Breast epithelium (tissue), 4 donors: ENCODE results near the gene DDX10. TPM values are rescaled to one million over a fixed set of nuclear protein-coding genes. Genes with fewer than 3 reads are reported as not detected.

Experiments
- DNase-seq, 2 donors: peaks; one replicate each; pipeline ENCODE4 v3.0.0-alpha.2; 2019; ENCODE audit warnings: low spot score in 2 of 2
- H3K27ac ChIP-seq, 2 donors: fragments of 200-600 bp; sonication (generic) in 1 of 2; one replicate each; pipeline ENCODE4 v1.5.1; 2016 to 2019; ENCODE audit warnings: mild to moderate bottlenecking in 1 of 2
- H3K27me3 ChIP-seq, 2 donors: fragments of 200-600 bp; sonication (generic) in 1 of 2; one replicate each; pipeline versions ENCODE4 v1.5.1 to v1.6.0; 2017 to 2019; ENCODE audit warnings: control low read depth in 1 of 2, mild to moderate bottlenecking in 1 of 2
- H3K36me3 ChIP-seq: fragments of 200-600 bp; one replicate; pipeline ENCODE4 v1.5.1; 2019
- H3K4me1 ChIP-seq, 2 donors: fragments of 200-600 bp; sonication (generic); one replicate each; pipeline ENCODE4 v1.5.1; 2016 to 2019; ENCODE audit warnings: control low read depth in 1 of 2
- H3K4me3 ChIP-seq, 3 donors: fragments of 200-600 bp; sonication (generic); 1 replicate in 2 of 3; 2 replicates in 1 of 3; pipeline ENCODE4 v1.5.1; 2016 to 2019; ENCODE audit warnings: mild to moderate bottlenecking in 3 of 3, moderate library complexity in 2 of 3
- H3K9me3 ChIP-seq, 2 donors: fragments of 200-600 bp; sonication (generic) in 1 of 2; one replicate each; pipeline ENCODE4 v1.5.1; 2016 to 2019; ENCODE audit warnings: control low read depth in 1 of 2
- POLR2A ChIP-seq: fragments of 450-650 bp; IDR thresholded peaks from one replicate; pipeline ENCODE4 v1.6.1; 2016; ENCODE audit warnings: antibody characterized with exemption, mild to moderate bottlenecking, moderate library complexity
- POLR2AphosphoS5 ChIP-seq, 3 donors: sonication (generic); formaldehyde crosslinking; IDR thresholded peaks; one replicate each; pipeline ENCODE4 v1.6.1; 2017; ENCODE audit warnings: antibody characterized with exemption in 3 of 3
- intact Hi-C: fragments of 100-400 bp; cut with DNase I; formaldehyde crosslinking; loops from one replicate; pipeline ENCODE4 v1.15.1; 2023; ENCODE audit warnings: low total_unique reads
- total RNA-seq, 3 donors: library from RNA; depleted of rRNA; stranded (reverse); fragments of >200 nt; gene quantifications; one replicate each; pipeline ENCODE4 v1.1.0, GENCODE V29; 2016
- TF ChIP-seq, protein P1 (sequence below), 3 donors: fragments of 450-650 bp; IDR thresholded peaks; one replicate each; pipeline ENCODE4 v1.5.1; 2016 to 2017; ENCODE audit warnings: antibody characterized with exemption in 3 of 3, mild to moderate bottlenecking in 3 of 3, moderate library complexity in 3 of 3

Gene DDX10
- total RNA-seq, 3 donors from 2014 or later: 17.3 to 41.9 (median 29.5) TPM

GRCh38 chr11:108897916-108898315 is 233.0 kb downstream of the DDX10 start:
- Histone ChIP-seq H3K4me3 (no peak overlapping the region), H3K4me1 (no peaks in the 10 kb centered on the region), H3K27me3 (no peaks in the 10 kb centered on the region), H3K9me3 (no peaks in the 10 kb centered on the region), H3K27ac (no peak overlapping the region), H3K36me3 (no peaks in the 10 kb centered on the region)
- intact Hi-C loops: no loop called here
- no peak for DNase-seq
- TF ChIP-seq POLR2A: no peak
- no peak for TF ChIP-seq POLR2AphosphoS5 (IDR thresholded peaks at IDR 0.05)
- TF ChIP-seq, protein P1, sequence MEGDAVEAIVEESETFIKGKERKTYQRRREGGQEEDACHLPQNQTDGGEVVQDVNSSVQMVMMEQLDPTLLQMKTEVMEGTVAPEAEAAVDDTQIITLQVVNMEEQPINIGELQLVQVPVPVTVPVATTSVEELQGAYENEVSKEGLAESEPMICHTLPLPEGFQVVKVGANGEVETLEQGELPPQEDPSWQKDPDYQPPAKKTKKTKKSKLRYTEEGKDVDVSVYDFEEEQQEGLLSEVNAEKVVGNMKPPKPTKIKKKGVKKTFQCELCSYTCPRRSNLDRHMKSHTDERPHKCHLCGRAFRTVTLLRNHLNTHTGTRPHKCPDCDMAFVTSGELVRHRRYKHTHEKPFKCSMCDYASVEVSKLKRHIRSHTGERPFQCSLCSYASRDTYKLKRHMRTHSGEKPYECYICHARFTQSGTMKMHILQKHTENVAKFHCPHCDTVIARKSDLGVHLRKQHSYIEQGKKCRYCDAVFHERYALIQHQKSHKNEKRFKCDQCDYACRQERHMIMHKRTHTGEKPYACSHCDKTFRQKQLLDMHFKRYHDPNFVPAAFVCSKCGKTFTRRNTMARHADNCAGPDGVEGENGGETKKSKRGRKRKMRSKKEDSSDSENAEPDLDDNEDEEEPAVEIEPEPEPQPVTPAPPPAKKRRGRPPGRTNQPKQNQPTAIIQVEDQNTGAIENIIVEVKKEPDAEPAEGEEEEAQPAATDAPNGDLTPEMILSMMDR (IDR thresholded peaks at IDR 0.05): no peak

GRCh38 chr11:108901359-108901758 is 236.5 kb downstream of the DDX10 start:
- H3K4me1 ChIP-seq: no peaks in the 10 kb centered on the region
- TF ChIP-seq, protein P1 (IDR thresholded peaks at IDR 0.05): no peak
- TF ChIP-seq POLR2AphosphoS5 (IDR thresholded peaks at IDR 0.05) (no peak), POLR2A (no peak)
- no peak overlapping the region for H3K4me3 ChIP-seq
- no peaks in the 10 kb centered on the region for H3K9me3 ChIP-seq
- H3K36me3 ChIP-seq: no peaks in the 10 kb centered on the region
- no peak for DNase-seq
- H3K27me3 ChIP-seq: no peaks in the 10 kb centered on the region
- intact Hi-C loops: no loop called here
- no peak overlapping the region for H3K27ac ChIP-seq

DNA sequence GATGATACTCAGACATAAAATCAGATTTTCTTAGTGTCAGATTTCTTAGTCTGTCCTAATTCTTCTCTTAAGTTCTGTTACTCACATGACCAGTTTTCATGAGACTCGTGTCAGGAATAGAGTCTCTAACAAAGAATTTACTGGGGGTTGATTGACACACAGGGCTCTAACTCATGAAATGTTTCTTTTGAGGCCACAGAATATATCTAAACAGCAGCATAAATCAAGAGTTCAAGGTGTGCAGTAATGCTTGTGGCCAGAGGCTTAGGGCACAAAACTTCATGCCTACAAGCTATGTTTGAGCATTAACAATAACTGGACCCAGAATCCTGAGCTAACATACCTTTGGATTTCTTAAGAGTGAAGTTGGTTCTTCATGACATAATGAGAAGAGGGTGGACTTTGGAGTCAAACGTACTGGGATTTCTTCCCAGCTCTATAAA is 237.2 kb downstream of the DDX10 start:
- Histone ChIP-seq H3K9me3 (no peaks in the 10 kb centered on the region), H3K27me3 (no peaks in the 10 kb centered on the region), H3K27ac (no peak overlapping the region), H3K4me1 (no peaks in the 10 kb centered on the region), H3K4me3 (no peak overlapping the region), H3K36me3 (no peaks in the 10 kb centered on the region)
- no peak for DNase-seq
- intact Hi-C loops: no loop called here
- TF ChIP-seq, protein P1 (IDR thresholded peaks at IDR 0.05): no peak
- no peak for TF ChIP-seq POLR2A
- no peak for TF ChIP-seq POLR2AphosphoS5 (IDR thresholded peaks at IDR 0.05)

GRCh38 chr11:108904480-108904879 is 239.6 kb downstream of the DDX10 start:
- H3K4me1 ChIP-seq: no peaks in the 10 kb centered on the region
- H3K36me3 ChIP-seq: no peaks in the 10 kb centered on the region
- H3K4me3 ChIP-seq: no peak overlapping the region
- H3K27ac ChIP-seq: no peak overlapping the region
- TF ChIP-seq POLR2AphosphoS5 (IDR thresholded peaks at IDR 0.05): no peak
- TF ChIP-seq, protein P1 (IDR thresholded peaks at IDR 0.05): no peak
- no peak for TF ChIP-seq POLR2A
- H3K9me3 ChIP-seq: no peaks in the 10 kb centered on the region
- H3K27me3 ChIP-seq: no peaks in the 10 kb centered on the region
- DNase-seq: no peak
- intact Hi-C loops: no loop called here

DNA sequence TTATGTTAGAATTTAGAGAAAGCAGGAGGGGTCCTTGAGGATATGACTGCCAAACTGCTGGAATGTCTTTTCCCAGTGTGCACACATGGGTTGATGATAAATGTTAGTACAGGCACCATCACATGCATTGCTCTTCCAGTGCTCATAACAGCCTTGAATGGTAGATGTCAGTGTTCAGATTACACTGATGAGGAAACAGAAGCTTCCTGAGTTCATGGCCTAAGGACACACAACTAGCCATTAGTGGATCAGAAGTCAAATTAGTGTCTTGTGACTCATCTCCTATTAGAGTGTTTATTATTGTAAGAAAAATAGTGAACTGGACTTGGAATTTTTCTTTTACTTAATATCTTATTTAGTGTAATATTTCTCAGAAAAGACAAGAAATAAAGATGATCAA is 241.5 kb downstream of the DDX10 start:
- H3K9me3 ChIP-seq: no peaks in the 10 kb centered on the region
- TF ChIP-seq POLR2AphosphoS5 (IDR thresholded peaks at IDR 0.05) (no peak), POLR2A (no peak)
- TF ChIP-seq, protein P1 (IDR thresholded peaks at IDR 0.05): no peak

More for the DNA sequence above, 241.5 kb downstream of the DDX10 start:
- H3K4me3 ChIP-seq: no peak overlapping the region
- H3K4me1 ChIP-seq: no peaks in the 10 kb centered on the region
- H3K27me3 ChIP-seq: no peaks in the 10 kb centered on the region
- H3K36me3 ChIP-seq: no peaks in the 10 kb centered on the region
- intact Hi-C loops: no loop called here
- no peak overlapping the region for H3K27ac ChIP-seq
- no peak for DNase-seq
